NT2/D1 (cell line): ENCODE data around the gene SS18L1.

Source experiments
- YY1 ChIP-seq: IDR thresholded peaks from 2 replicates; pipeline ENCODE4 v1.6.1; 2011; ENCODE audit not compliant: insufficient read length, insufficient read depth
- ZNF274 ChIP-seq: IDR thresholded peaks from 2 replicates; pipeline ENCODE4 v1.6.1; 2011; ENCODE audit warnings: mild to moderate bottlenecking, low read depth, low read length

- TF ChIP-seq YY1: no peak
- no peak for TF ChIP-seq ZNF274
Observed at GRCh38 chr20:62141043-62141396, 2.5 kb upstream of the SS18L1 start.
